Upper lobe of left lung (tissue), 6 donors: ENCODE data around the gene SERPINH1. TPM values are rescaled to one million over a fixed set of nuclear protein-coding genes. Genes with fewer than 3 reads are reported as not detected.

Experiments used
- ATAC-seq, 2 donors: fragments of 200-7000 bp; cut with Tn5 transposase; one replicate each; pipeline ENCODE4 v1.9.1; 2022; ENCODE audit warnings: mild to moderate bottlenecking in 2 of 2, moderate library complexity in 2 of 2; ENCODE audit not compliant: low FRiP score in 2 of 2
- DNase-seq, 2 donors: peaks; one replicate each; pipeline ENCODE4 v3.0.0-alpha.2; 2019 to 2020
- H3K27ac ChIP-seq, 4 donors: fragments of 200-600 bp; sonication (generic); one replicate each; pipeline ENCODE4 v1.5.1; 2016 to 2019
- H3K27me3 ChIP-seq, 4 donors: fragments of 200-600 bp; sonication (generic); one replicate each; pipeline ENCODE4 v1.5.1; 2017 to 2019
- H3K36me3 ChIP-seq, 4 donors: fragments of 200-600 bp; sonication (generic); one replicate each; pipeline ENCODE4 v1.5.1; 2016 to 2019
- H3K4me1 ChIP-seq, 4 donors: fragments of 200-600 bp; sonication (generic); one replicate each; pipeline ENCODE4 v1.5.1; 2018 to 2019
- H3K4me3 ChIP-seq, 4 donors: fragments of 200-600 bp; sonication (generic); one replicate each; pipeline ENCODE4 v1.5.1; 2017 to 2019; ENCODE audit warnings: mild to moderate bottlenecking in 2 of 4, moderate library complexity in 1 of 4
- H3K9me3 ChIP-seq, 4 donors: fragments of 200-600 bp; sonication (generic); one replicate each; pipeline ENCODE4 v1.5.1; 2018 to 2019
- EP300 ChIP-seq, 4 donors: sonication (generic); formaldehyde crosslinking; IDR thresholded peaks; one replicate each; pipeline ENCODE4 v1.5.1; 2017; ENCODE audit warnings: antibody characterized with exemption in 4 of 4, control low read depth in 2 of 4
- POLR2A ChIP-seq, 4 donors: fragments of 450-650 bp; IDR thresholded peaks; one replicate each; pipeline ENCODE4 v1.5.1; 2016 to 2017; ENCODE audit warnings: antibody characterized with exemption in 4 of 4, mild to moderate bottlenecking in 2 of 4
- POLR2AphosphoS5 ChIP-seq, 2 donors: sonication (generic); formaldehyde crosslinking; IDR thresholded peaks; one replicate each; pipeline ENCODE4 v1.5.1; 2017; ENCODE audit warnings: antibody characterized with exemption in 2 of 2
- WGBS, 2 donors: methylation state at CpG; one replicate each; pipeline ENCODE4 v1.1.5; 2017 to 2018; 5-methylcytosine and 5-hydroxymethylcytosine counted together
- total RNA-seq, 6 donors: library from RNA; depleted of rRNA in 4 of 6; stranded (reverse); fragments of >200 nt in 4 of 6; gene quantifications; one replicate each; pipeline versions ENCODE4 v1.1.0 to v1.2.1, GENCODE V29; 2016 to 2021
- TF ChIP-seq, protein P1 (sequence below), 6 experiments: fragments of 450-650 bp in 4 of 6; fragments of 200-600 bp in 2 of 6; sonication (generic) in 2 of 6; IDR thresholded peaks; one replicate each; pipeline ENCODE4 v1.5.1; 2016 to 2019; ENCODE audit warnings: antibody characterized with exemption in 6 of 6
- donor health status: DM: no; HTN: no; CAD: no; lungs with moderate emphysema.
- donor health status: DM: no; HTN: yes; CAD: no; lungs with severe emphysema.

Gene SERPINH1
- total RNA-seq, 6 donors from 2014 or later: 95.9 to 266 (median 145) TPM

DNA sequence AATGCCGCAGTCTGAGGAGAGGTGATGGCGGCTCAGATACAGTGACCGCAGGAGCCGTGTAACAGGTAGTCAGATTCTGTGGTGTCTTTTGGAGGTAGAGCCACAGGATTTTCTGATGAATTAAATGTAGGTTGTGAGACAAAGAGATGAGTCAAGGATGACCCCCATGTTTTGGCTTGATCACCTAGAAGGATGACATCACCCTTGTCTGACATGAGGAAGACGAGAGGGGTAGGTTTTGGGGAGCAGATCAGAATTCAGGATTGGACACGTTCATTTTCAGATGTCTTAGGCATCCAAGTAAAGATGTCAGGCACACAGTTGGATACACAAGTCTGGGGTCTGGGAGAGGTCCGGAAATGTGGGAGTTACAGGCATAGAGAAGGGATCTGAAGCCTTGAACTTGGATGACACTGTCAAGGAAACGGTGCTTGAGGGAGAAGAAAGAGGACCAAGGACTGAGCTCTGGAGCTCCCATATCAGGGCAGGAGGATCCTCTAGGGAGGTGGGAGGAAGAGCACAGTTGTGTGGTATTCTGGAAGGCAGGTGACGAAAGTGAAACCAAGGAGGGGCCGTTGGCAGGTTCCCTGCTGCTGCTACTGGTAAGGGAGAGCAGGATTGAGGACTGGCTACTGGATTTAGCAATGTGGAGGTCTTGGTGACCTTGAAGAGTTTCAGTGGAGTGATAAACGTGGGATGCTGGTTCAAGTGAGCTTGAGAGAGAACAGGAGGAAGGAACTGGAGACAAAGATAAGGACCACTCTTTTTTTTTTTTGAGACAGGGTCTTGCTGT, 23.7 kb upstream of the SERPINH1 start:
- H3K27ac ChIP-seq: no peak overlapping the region
- H3K27me3 ChIP-seq: no peaks in the 10 kb centered on the region
- no peak for ATAC-seq
- no peaks in the 10 kb centered on the region for H3K36me3 ChIP-seq
- no peaks in the 10 kb centered on the region for H3K9me3 ChIP-seq
- peaks cover 4 to 19% (median 7%) of the 10 kb centered on the region in 4 donors for H3K4me1 ChIP-seq
- TF ChIP-seq POLR2AphosphoS5 (IDR thresholded peaks at IDR 0.05): no peak
- no peak for TF ChIP-seq POLR2A (IDR thresholded peaks at IDR 0.05)
- TF ChIP-seq EP300 (IDR thresholded peaks at IDR 0.05): no peak
- TF ChIP-seq, protein P1, sequence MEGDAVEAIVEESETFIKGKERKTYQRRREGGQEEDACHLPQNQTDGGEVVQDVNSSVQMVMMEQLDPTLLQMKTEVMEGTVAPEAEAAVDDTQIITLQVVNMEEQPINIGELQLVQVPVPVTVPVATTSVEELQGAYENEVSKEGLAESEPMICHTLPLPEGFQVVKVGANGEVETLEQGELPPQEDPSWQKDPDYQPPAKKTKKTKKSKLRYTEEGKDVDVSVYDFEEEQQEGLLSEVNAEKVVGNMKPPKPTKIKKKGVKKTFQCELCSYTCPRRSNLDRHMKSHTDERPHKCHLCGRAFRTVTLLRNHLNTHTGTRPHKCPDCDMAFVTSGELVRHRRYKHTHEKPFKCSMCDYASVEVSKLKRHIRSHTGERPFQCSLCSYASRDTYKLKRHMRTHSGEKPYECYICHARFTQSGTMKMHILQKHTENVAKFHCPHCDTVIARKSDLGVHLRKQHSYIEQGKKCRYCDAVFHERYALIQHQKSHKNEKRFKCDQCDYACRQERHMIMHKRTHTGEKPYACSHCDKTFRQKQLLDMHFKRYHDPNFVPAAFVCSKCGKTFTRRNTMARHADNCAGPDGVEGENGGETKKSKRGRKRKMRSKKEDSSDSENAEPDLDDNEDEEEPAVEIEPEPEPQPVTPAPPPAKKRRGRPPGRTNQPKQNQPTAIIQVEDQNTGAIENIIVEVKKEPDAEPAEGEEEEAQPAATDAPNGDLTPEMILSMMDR (IDR thresholded peaks at IDR 0.05): no peak
- WGBS, 2 donors: 82 to 83% methylated on average over 11 of the region's 11 CpGs
- no peak for DNase-seq
- H3K4me3 ChIP-seq: no peak overlapping the region

DNA sequence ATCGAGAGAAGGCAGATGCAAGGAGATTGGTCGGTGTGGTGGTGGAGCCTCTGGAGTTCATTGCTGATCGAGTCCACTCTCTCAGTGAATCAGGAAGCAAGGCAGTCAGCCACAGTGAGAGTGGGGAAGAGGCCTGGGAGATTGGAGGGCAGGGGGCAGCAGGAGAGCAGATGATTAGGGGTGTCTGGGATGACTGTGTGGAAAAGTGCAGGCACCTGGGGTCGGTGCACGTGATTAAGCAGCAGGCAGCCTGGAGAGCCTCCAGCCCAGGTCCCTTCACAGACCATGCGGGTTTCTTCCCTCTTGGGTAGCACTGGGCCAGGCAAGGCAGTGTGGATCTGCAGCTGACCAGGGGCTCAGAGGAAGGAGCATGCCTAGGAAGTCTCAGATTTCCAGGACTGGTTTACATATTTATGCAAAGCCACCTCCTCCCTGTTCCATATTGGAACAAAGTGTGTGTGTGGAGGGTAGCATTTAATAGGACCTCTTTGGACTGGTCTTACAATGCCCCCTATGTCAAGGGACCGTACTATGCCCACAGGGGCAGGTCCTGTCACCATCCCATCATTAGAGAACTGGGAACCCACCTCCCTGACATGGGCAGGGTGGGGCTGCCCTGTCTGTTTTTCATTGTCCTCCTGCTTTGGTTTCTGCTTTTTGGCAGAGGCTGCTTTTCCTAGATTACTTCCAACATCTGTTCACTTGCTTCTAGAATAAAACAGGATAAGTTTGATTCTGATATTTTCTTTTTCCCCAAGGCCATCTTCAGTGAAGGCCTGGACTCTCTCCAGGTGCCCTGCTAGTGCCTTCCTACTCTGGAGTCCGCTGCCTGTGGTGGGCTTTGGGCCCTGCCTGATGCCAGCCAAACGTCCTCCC, 22.4 kb upstream of the SERPINH1 start:
- no peak overlapping the region for H3K4me3 ChIP-seq
- H3K9me3 ChIP-seq: no peaks in the 10 kb centered on the region
- H3K27me3 ChIP-seq: no peaks in the 10 kb centered on the region
- H3K27ac ChIP-seq: no peak overlapping the region
- DNase-seq (no peak), ATAC-seq (no peak)
- 74 to 83% methylated on average over 8 to 9 of the region's 9 CpGs for WGBS, 2 donors
- H3K4me1 ChIP-seq: peaks cover 0 to 9% (median 0%) of the 10 kb centered on the region in 4 donors
- H3K36me3 ChIP-seq: no peaks in the 10 kb centered on the region
- TF ChIP-seq, protein P1 (IDR thresholded peaks at IDR 0.05): no peak
- TF ChIP-seq EP300 (IDR thresholded peaks at IDR 0.05) (no peak), POLR2A (IDR thresholded peaks at IDR 0.05) (no peak), POLR2AphosphoS5 (IDR thresholded peaks at IDR 0.05) (no peak)

DNA sequence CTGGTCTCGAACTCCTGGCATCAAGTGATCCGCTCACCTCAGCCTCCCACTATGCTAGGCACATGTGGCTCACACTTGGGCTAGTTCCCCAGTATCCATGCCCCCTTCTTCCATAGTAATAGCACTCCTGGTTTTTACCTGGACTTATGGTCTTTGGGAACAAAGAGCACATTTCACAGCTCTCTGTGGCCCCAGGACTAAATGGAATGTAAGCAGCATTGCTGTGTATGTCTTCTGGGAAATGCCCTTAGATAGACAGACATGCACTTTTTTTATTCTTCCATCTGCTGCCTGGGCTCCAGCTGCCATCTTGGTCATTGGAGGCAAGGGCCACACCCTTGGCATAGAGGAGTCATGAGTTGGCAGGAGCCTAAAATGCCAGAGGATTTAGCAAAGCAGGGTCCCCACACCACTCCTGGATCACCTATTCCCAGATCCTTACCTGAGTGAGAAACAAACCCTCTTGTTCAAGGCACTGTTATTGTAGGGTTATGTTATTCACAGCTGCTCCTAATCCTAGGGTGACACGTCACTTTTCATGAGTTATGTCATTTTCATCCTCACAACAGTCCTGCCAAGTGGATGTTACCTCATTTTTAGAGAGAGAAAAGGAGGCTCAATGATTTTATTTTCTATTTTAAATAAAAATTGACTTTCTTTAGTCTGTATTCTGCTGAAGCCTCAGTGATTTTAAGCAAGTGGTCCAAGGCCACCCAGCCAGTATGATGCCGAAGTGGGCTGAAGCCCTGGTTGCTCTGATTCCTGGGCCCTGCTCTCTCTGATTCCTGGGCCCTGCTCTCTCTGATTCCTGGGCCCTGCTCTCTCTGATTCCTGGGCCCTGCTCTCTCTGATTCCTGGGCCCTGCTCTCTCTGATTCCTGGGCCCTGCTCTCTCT, 20.6 kb upstream of the SERPINH1 start:
- no peaks in the 10 kb centered on the region for H3K27me3 ChIP-seq
- no peaks in the 10 kb centered on the region for H3K9me3 ChIP-seq
- H3K36me3 ChIP-seq: no peaks in the 10 kb centered on the region
- H3K27ac ChIP-seq: no peak overlapping the region
- 94 to 97% methylated on average over 4 of the region's 4 CpGs for WGBS, 2 donors
- no peak for DNase-seq
- no peak for ATAC-seq
- TF ChIP-seq, protein P1 (IDR thresholded peaks at IDR 0.05): no peak
- no peak for TF ChIP-seq POLR2A (IDR thresholded peaks at IDR 0.05)
- TF ChIP-seq POLR2AphosphoS5 (IDR thresholded peaks at IDR 0.05): no peak
- no peak for TF ChIP-seq EP300 (IDR thresholded peaks at IDR 0.05)
- no peak overlapping the region for H3K4me3 ChIP-seq
- peaks cover 0 to 9% (median 0%) of the 10 kb centered on the region in 4 donors for H3K4me1 ChIP-seq

DNA sequence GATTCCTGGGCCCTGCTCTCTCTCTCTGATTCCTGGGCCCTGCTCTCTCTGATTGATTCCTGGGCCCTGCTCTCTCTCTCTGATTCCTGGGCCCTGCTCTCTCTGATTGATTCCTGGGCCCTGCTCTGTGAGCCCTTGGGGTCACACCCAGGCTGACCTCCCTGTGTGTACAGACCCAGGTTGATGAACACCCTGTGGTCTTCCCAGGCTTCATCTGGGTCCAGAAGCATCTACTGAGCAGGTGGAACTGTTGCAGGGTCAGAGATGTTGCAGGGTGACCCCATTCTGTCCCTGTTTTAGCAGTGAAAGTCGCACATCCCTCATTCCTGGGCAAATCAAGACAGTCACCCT, 20.0 kb upstream of the SERPINH1 start:
- Histone ChIP-seq H3K27ac (no peak overlapping the region), H3K4me3 (no peak overlapping the region), H3K27me3 (no peaks in the 10 kb centered on the region), H3K4me1 (peaks cover 0 to 7% (median 0%) of the 10 kb centered on the region in 4 donors), H3K9me3 (no peaks in the 10 kb centered on the region), H3K36me3 (no peaks in the 10 kb centered on the region)
- WGBS, 2 donors: 100% methylated on average over 1 of the region's 1 CpG
- ATAC-seq (no peak), DNase-seq (no peak)
- TF ChIP-seq EP300 (IDR thresholded peaks at IDR 0.05): no peak
- no peak for TF ChIP-seq POLR2A (IDR thresholded peaks at IDR 0.05)
- no peak for TF ChIP-seq POLR2AphosphoS5 (IDR thresholded peaks at IDR 0.05)
- TF ChIP-seq, protein P1 (IDR thresholded peaks at IDR 0.05): no peak
